IMR-90 (cell line): ENCODE data around the gene LYZ. TPM values are rescaled to one million over a fixed set of nuclear protein-coding genes. Genes with fewer than 3 reads are reported as not detected.

Experiments used
- ATAC-seq: fragments of 200-7000 bp; cut with Tn5 transposase; 2 replicates; pipeline ENCODE4 v1.9.1; 2020; ENCODE audit warnings: low read depth, mild to moderate bottlenecking, moderate library complexity
- BruUV-seq: library from RNA; stranded (reverse); fragments of 400-500 nt; replicated peaks from 2 replicates; lab custom pipeline; 2021; lab: Mats Ljungman, UMichigan
- CTCF ChIA-PET: fragments of 300-600 bp; formaldehyde crosslinking; extraction: SDS; loops from one replicate; lab custom pipeline; 2021; ENCODE audit warnings: antibody characterized with exemption; lab: Yijun Ruan, JAX
- POLR2A ChIA-PET: fragments of 300-600 bp; sonication (Branson Sonifier 250); formaldehyde crosslinking; loops from one replicate; lab custom pipeline; 2022; ENCODE audit warnings: antibody characterized with exemption; ENCODE audit not compliant: unreplicated experiment; lab: Charles Lee
- DNase-seq: peaks from one replicate; pipeline ENCODE4 v3.0.0; 2013
- H2AFZ ChIP-seq: replicated peaks from 2 replicates; pipeline ENCODE3; 2013; ENCODE audit warnings: low read length, mild to moderate bottlenecking; ENCODE audit not compliant: poor library complexity
- H2AK5ac ChIP-seq: 2 replicates; pipeline ENCODE4 v1.6.1; 2013; ENCODE audit warnings: low read depth, low read length, inconsistent platforms
- H2AK9ac ChIP-seq: replicated peaks from 2 replicates; pipeline ENCODE3; 2013; ENCODE audit warnings: mild to moderate bottlenecking, low read depth, low read length, moderate library complexity; ENCODE audit not compliant: poor library complexity
- H2BK120ac ChIP-seq: 2 replicates; pipeline ENCODE4 v1.6.1; 2013; ENCODE audit warnings: low read depth, low read length, inconsistent platforms
- H2BK15ac ChIP-seq: 3 replicates; pipeline ENCODE4 v1.6.1; 2013; ENCODE audit warnings: low read depth, low read length, inconsistent platforms
- H2BK20ac ChIP-seq: 2 replicates; pipeline ENCODE4 v1.6.1; 2013; ENCODE audit warnings: low read depth, mild to moderate bottlenecking, inconsistent platforms, low read length, moderate library complexity
- H2BK5ac ChIP-seq: 2 replicates; pipeline ENCODE4 v1.6.1; 2013; ENCODE audit warnings: mild to moderate bottlenecking, low read depth, low read length, inconsistent platforms; ENCODE audit not compliant: poor library complexity, severe bottlenecking
- H3K14ac ChIP-seq: replicated peaks from 2 replicates; pipeline ENCODE4 v1.6.1; 2013; ENCODE audit warnings: low read depth, low read length, inconsistent platforms
- H3K18ac ChIP-seq: 2 replicates; pipeline ENCODE4 v1.6.1; 2013; ENCODE audit warnings: low read depth, low read length, control low read depth
- H3K23ac ChIP-seq: 2 replicates; pipeline ENCODE4 v1.6.1; 2013; ENCODE audit warnings: low read depth, low read length, inconsistent platforms
- H3K27ac ChIP-seq: 2 replicates; pipeline ENCODE4 v1.5.1; 2013; ENCODE audit warnings: mild to moderate bottlenecking, control low read depth, low read length; ENCODE audit not compliant: insufficient read depth
- H3K27me3 ChIP-seq: 2 replicates; pipeline ENCODE4 v1.6.1; 2013; ENCODE audit warnings: low read length; ENCODE audit not compliant: control insufficient read depth, insufficient read depth
- H3K36me3 ChIP-seq: 2 replicates; pipeline ENCODE4 v1.6.1; 2013; ENCODE audit warnings: low read length, mixed read lengths; ENCODE audit not compliant: control insufficient read depth, insufficient read depth
- H3K4ac ChIP-seq: 2 replicates; pipeline ENCODE4 v1.6.1; 2013; ENCODE audit warnings: low read depth, low read length, inconsistent platforms
- H3K4me1 ChIP-seq: 2 replicates; pipeline ENCODE4 v1.6.1; 2013; ENCODE audit warnings: low read length, mixed read lengths; ENCODE audit not compliant: control insufficient read depth, insufficient read depth
- H3K4me2 ChIP-seq: 2 replicates; pipeline ENCODE4 v1.6.1; 2013; ENCODE audit warnings: low read depth, mild to moderate bottlenecking, control low read depth, low read length, moderate library complexity
- H3K4me3 ChIP-seq: 2 replicates; pipeline ENCODE4 v1.5.1; 2013; ENCODE audit warnings: low read depth, mild to moderate bottlenecking, control low read depth, low read length, moderate library complexity; ENCODE audit not compliant: insufficient read depth
- H3K56ac ChIP-seq: 2 replicates; pipeline ENCODE4 v1.6.1; 2013; ENCODE audit warnings: low read length, inconsistent platforms; ENCODE audit not compliant: insufficient read depth; ENCODE audit errors: extremely low read depth
- H3K79me1 ChIP-seq, 2 experiments: 2 replicates each; pipeline ENCODE4 v1.6.1; 2013; ENCODE audit warnings: low read length in 2 of 2, inconsistent platforms in 1 of 2, low read depth in 1 of 2
- H3K9ac ChIP-seq: 2 replicates; pipeline ENCODE4 v1.6.1; 2013; ENCODE audit warnings: low read depth, low read length, control low read depth
- H3K9me1 ChIP-seq: 2 replicates; pipeline ENCODE4 v1.6.1; 2013; ENCODE audit warnings: low read length, inconsistent platforms; ENCODE audit not compliant: insufficient read depth
- H3K9me3 ChIP-seq: 2 replicates; pipeline ENCODE4 v1.6.1; 2013; ENCODE audit warnings: low read length; ENCODE audit not compliant: control insufficient read depth, insufficient read depth
- H4K20me1 ChIP-seq: 2 replicates; pipeline ENCODE4 v1.6.1; 2013; ENCODE audit warnings: low read length, inconsistent platforms; ENCODE audit not compliant: insufficient read depth
- H4K5ac ChIP-seq: 2 replicates; pipeline ENCODE4 v1.6.1; 2013; ENCODE audit warnings: mild to moderate bottlenecking, low read depth, low read length, control low read depth
- H4K8ac ChIP-seq, 2 experiments: 2 replicates each; pipeline ENCODE4 v1.6.1; 2013; ENCODE audit warnings: low read depth in 2 of 2, low read length in 2 of 2, control low read depth in 1 of 2, inconsistent platforms in 1 of 2
- H4K91ac ChIP-seq: 2 replicates; pipeline ENCODE4 v1.6.1; 2013; ENCODE audit warnings: low read depth, low read length, inconsistent platforms; ENCODE audit not compliant: insufficient read depth
- BHLHE40 ChIP-seq: fragments of 150-350 bp; IDR thresholded peaks from 2 replicates; pipeline ENCODE4 v1.6.1; 2016; ENCODE audit warnings: mild to moderate bottlenecking, low read depth, low read length
- CEBPB ChIP-seq: IDR thresholded peaks from 2 replicates; pipeline ENCODE4 v1.6.1; 2012; ENCODE audit warnings: low read depth, low read length, improper control_type of control experiment
- CHD1 ChIP-seq: IDR thresholded peaks from 2 replicates; pipeline ENCODE4 v1.6.1; 2012; ENCODE audit warnings: low read depth, low read length, improper control_type of control experiment
- CTCF ChIP-seq: conservative IDR thresholded peaks from 2 replicates; pipeline ENCODE4 v1.5.1; 2012; ENCODE audit warnings: mild to moderate bottlenecking, low read depth, low read length, improper control_type of control experiment
- ELK1 ChIP-seq: fragments of 150-350 bp; IDR thresholded peaks from 2 replicates; pipeline ENCODE4 v1.6.1; 2016; ENCODE audit warnings: low read depth, mild to moderate bottlenecking, low read length, moderate library complexity, borderline replicate concordance
- FOS ChIP-seq: fragments of 150-350 bp; IDR thresholded peaks from 2 replicates; pipeline ENCODE4 v1.6.1; 2016; ENCODE audit warnings: low read depth, low read length
- MAFK ChIP-seq: IDR thresholded peaks from 2 replicates; pipeline ENCODE4 v1.6.1; 2012; ENCODE audit warnings: low read depth, low read length, improper control_type of control experiment
- MAZ ChIP-seq: IDR thresholded peaks from 2 replicates; pipeline ENCODE4 v1.6.1; 2012; ENCODE audit warnings: low read depth, mild to moderate bottlenecking, low read length, improper control_type of control experiment, moderate library complexity, borderline replicate concordance
- MXI1 ChIP-seq: IDR thresholded peaks from 2 replicates; pipeline ENCODE4 v1.6.1; 2012; ENCODE audit warnings: low read depth, mild to moderate bottlenecking, low read length, moderate library complexity, borderline replicate concordance
- NFE2L2 ChIP-seq: fragments of 150-350 bp; IDR thresholded peaks from 2 replicates; pipeline ENCODE4 v1.6.1; 2016; ENCODE audit warnings: low read depth, mild to moderate bottlenecking, low read length
- POLR2A ChIP-seq: IDR thresholded peaks from 2 replicates; pipeline ENCODE4 v1.6.1; 2012; ENCODE audit warnings: mild to moderate bottlenecking, low read depth, low read length
- RAD21 ChIP-seq: IDR thresholded peaks from 2 replicates; pipeline ENCODE4 v1.6.1; 2012; ENCODE audit warnings: low read length, improper control_type of control experiment
- RCOR1 ChIP-seq: IDR thresholded peaks from 2 replicates; pipeline ENCODE4 v1.6.1; 2012; ENCODE audit warnings: mild to moderate bottlenecking, low read length, improper control_type of control experiment; ENCODE audit not compliant: insufficient replicate concordance
- RFX5 ChIP-seq: IDR thresholded peaks from 2 replicates; pipeline ENCODE4 v1.8.0; 2012; ENCODE audit warnings: low read depth, mild to moderate bottlenecking, low read length, moderate library complexity
- SMC3 ChIP-seq: fragments of 150-350 bp; IDR thresholded peaks from 2 replicates; pipeline ENCODE4 v1.6.1; 2016; ENCODE audit warnings: low read depth, mild to moderate bottlenecking, antibody characterized with exemption, low read length, moderate library complexity
- USF2 ChIP-seq: fragments of 150-350 bp; IDR thresholded peaks from 2 replicates; pipeline ENCODE4 v1.6.1; 2017; ENCODE audit warnings: mild to moderate bottlenecking, antibody characterized with exemption, low read length, low read depth
- WGBS, 2 experiments: methylation state at CpG; one replicate each; pipeline versions ENCODE4 v1.1.5 to v1.1.7; 2013; ENCODE audit warnings: missing lambda C conversion rate in 2 of 2; ENCODE audit not compliant: insufficient read length in 1 of 2; ENCODE audit errors: extremely low coverage in 2 of 2; 5-methylcytosine and 5-hydroxymethylcytosine counted together
- dilution Hi-C: fragments of 300-500 bp; cut with HindIII; formaldehyde crosslinking; loops from one replicate; pipeline ENCODE4 v1.14.3; 2018; ENCODE audit warnings: low sequenced_read_pairs; ENCODE audit not compliant: unreplicated experiment
- in situ Hi-C: fragments of 300-500 bp; cut with MboI; formaldehyde crosslinking; loops from 3 replicates; pipeline ENCODE4 v1.14.3; 2019; ENCODE audit warnings: low sequenced_read_pairs, inconsistent platforms, mixed read lengths
- intact Hi-C: fragments of 100-400 bp; cut with micrococcal nuclease; formaldehyde crosslinking; loops from 2 replicates; pipeline ENCODE4 v1.10.0; 2022
- polyA plus RNA-seq, 3 experiments: library from polyadenylated mRNA; depleted of rRNA; stranded (reverse); fragments of >200 nt; gene quantifications; 2 replicates each; pipeline ENCODE4 v1.2.3, GENCODE V29; 2012; ENCODE audit warnings: low replicate concordance in 1 of 3
- total RNA-seq: library from RNA; depleted of rRNA; stranded (reverse); fragments of >200 nt; gene quantifications from 2 replicates; pipeline ENCODE4 v1.2.3, GENCODE V29; 2012

Gene LYZ
- total and polyA plus RNA-seq, 2 of the 4 experiments (the other 2 are of a cell fraction): not detected

GRCh38 chr12:69318225-69318624 is 30.0 kb upstream of the LYZ start:
- H3K79me1 ChIP-seq: no peaks in the 10 kb centered on the region
- in situ Hi-C loops: no loop called here
- TF ChIP-seq SMC3 (no peak), POLR2A (no peak), RFX5 (no peak), MAFK (no peak), MAZ (no peak), FOS (no peak), USF2 (no peak), ELK1 (no peak), CTCF (no peak), RAD21 (no peak), MXI1 (no peak), BHLHE40 (no peak), CEBPB (no peak), CHD1 (no peak), RCOR1 (no peak), NFE2L2 (no peak)
- no peak overlapping the region for H2AK5ac ChIP-seq
- no peak overlapping the region for H2BK120ac ChIP-seq
- H3K4me2 ChIP-seq: no peak overlapping the region
- H2BK20ac ChIP-seq: no peak overlapping the region
- ATAC-seq (no peak), DNase-seq (no peak)
- H3K56ac ChIP-seq: no peak overlapping the region
- H4K91ac ChIP-seq: no peak overlapping the region
- BruUV-seq: no TSS peak
- no peak overlapping the region for H3K4me3 ChIP-seq
- no peak overlapping the region for H4K8ac ChIP-seq
- no peak overlapping the region for H3K4ac ChIP-seq
- no peaks in the 10 kb centered on the region for H3K9me3 ChIP-seq
- no peaks in the 10 kb centered on the region for H3K4me1 ChIP-seq
- H3K9me1 ChIP-seq: no peaks in the 10 kb centered on the region
- no peaks in the 10 kb centered on the region for H4K20me1 ChIP-seq
- intact Hi-C loops: no loop called here
- no peak overlapping the region for H3K27ac ChIP-seq
- H3K36me3 ChIP-seq: no peaks in the 10 kb centered on the region
- H2AK9ac ChIP-seq: no peak overlapping the region
- POLR2A ChIA-PET: no interaction called here
- CTCF ChIA-PET: no interaction called here
- no peak overlapping the region for H3K18ac ChIP-seq
- no peak overlapping the region for H2BK5ac ChIP-seq
- no peak overlapping the region for H2BK15ac ChIP-seq
- no peak overlapping the region for H2AFZ ChIP-seq
- H3K14ac ChIP-seq: no peak overlapping the region
- H3K9ac ChIP-seq: no peak overlapping the region
- dilution Hi-C loops: no loop called here
- H3K23ac ChIP-seq: no peak overlapping the region
- H4K5ac ChIP-seq: no peak overlapping the region
- no CpG with 5 or more reads among the region's 2 CpGs for WGBS, 2 experiments
- H3K27me3 ChIP-seq: no peaks in the 10 kb centered on the region
